HL-60 (cell line): Measurements from ENCODE around the gene PLAAT3.

ENCODE experiments used
- DNase-seq, 2 experiments: peaks; one replicate each; pipeline ENCODE4 v3.0.0-alpha.2; 2010 to 2020; ENCODE audit warnings: low read depth in 1 of 2, low spot score in 1 of 2
- H3K27ac ChIP-seq: fragments of 250-450 bp; sonication (Bioruptor Pico); replicated peaks from 2 replicates; pipeline ENCODE4 v1.5.1; 2020; ENCODE audit warnings: mild to moderate bottlenecking, moderate library complexity
- H3K27me3 ChIP-seq: fragments of 250-450 bp; sonication (Bioruptor Pico); 2 replicates; pipeline ENCODE4 v1.5.1; 2021; ENCODE audit warnings: mild to moderate bottlenecking, moderate library complexity; ENCODE audit not compliant: insufficient read depth, poor library complexity, severe bottlenecking
- H3K4me3 ChIP-seq: replicated peaks from 2 replicates; pipeline ENCODE4 v1.5.1; 2011; ENCODE audit warnings: mild to moderate bottlenecking, control low read depth, low read length; ENCODE audit not compliant: insufficient read depth
- CTCF ChIP-seq: IDR thresholded peaks from one replicate; pipeline ENCODE4 v1.5.1; 2011; ENCODE audit warnings: low read length, control low read depth, inconsistent platforms; ENCODE audit not compliant: insufficient read depth
- GABPA ChIP-seq: IDR thresholded peaks from 2 replicates; pipeline ENCODE4 v1.6.1; 2012; ENCODE audit warnings: low read depth
- POLR2AphosphoS5 ChIP-seq: IDR thresholded peaks from 2 replicates; pipeline ENCODE4 v1.6.1; 2012; ENCODE audit warnings: low read depth
- REST ChIP-seq: IDR thresholded peaks from 2 replicates; pipeline ENCODE4 v1.6.1; 2012; ENCODE audit warnings: low read depth; ENCODE audit not compliant: insufficient replicate concordance
- SPI1 ChIP-seq: IDR thresholded peaks from 2 replicates; pipeline ENCODE4 v1.6.1; 2012; ENCODE audit warnings: low read depth, mild to moderate bottlenecking, borderline replicate concordance

The PLAAT3 gene

GRCh38 chr11:63535734-63536133 is 78.5 kb downstream of the PLAAT3 start:
- TF ChIP-seq CTCF, result no peak
- no peak for TF ChIP-seq POLR2AphosphoS5
- no peak for TF ChIP-seq REST
- no peak overlapping the region for H3K27ac ChIP-seq
- H3K27me3 ChIP-seq, result no peaks in the 10 kb centered on the region
- no peak overlapping the region for H3K4me3 ChIP-seq
- peak in 1 of 2 experiments; percentile 3 for DNase-seq

- Histone ChIP-seq H3K27ac (no peak overlapping the region), H3K27me3 (no peaks in the 10 kb centered on the region), H3K4me3 (no peak overlapping the region)
- no peak for DNase-seq
- no peak for TF ChIP-seq CTCF
- no peak for TF ChIP-seq SPI1
- no peak for TF ChIP-seq REST
- no peak for TF ChIP-seq GABPA
- TF ChIP-seq POLR2AphosphoS5, result no peak
These were observed 79.3 kb downstream of the PLAAT3 start for GRCh38 chr11:63534895-63535461.

GRCh38 chr11:63534076-63534475 is 80.2 kb downstream of the PLAAT3 start:
- Histone ChIP-seq H3K27me3 (no peaks in the 10 kb centered on the region), H3K4me3 (no peak overlapping the region), H3K27ac (no peak overlapping the region)
- TF ChIP-seq REST, result no peak
- no peak for TF ChIP-seq CTCF
- TF ChIP-seq GABPA, result no peak
- TF ChIP-seq POLR2AphosphoS5, result no peak
- TF ChIP-seq SPI1, result no peak
- no peak for DNase-seq
